Measurements from ENCODE around the gene EYA2. TPM values are rescaled to one million over a fixed set of nuclear protein-coding genes. Genes with fewer than 3 reads are reported as not detected.

EYA2 gene
- total and polyA plus RNA-seq, 2 donors (not counting 3 experiments of a cell fraction or from before 2014, with no cell fraction given), result not detected

DNA sequence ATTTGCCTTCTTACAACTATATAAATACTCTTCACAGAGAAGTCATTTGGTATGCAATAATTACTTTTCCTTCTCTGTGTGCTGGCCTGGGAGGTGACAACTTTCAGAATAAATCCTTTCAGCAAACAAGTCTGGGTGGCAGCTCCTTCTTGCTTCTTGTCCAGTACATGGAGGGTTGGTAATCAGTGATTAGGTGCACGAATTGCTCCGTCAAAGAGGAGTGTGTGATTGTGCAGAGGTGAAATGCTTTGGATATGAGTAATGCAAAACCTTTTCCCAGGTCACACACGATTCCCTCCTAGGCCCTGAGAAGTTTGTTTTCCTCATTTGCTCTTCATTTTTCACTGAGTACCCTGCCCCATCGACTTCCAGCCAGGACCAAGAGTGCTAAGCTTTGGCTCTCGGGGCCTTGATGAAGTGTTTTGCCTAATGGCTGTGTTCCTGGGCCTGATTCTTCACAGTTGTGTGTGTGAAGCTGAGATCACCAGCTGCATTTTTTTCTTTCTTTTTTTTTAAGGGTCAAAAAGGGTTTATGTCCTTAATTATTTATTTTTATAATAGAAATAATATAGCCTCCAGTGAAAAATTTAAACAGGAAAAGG, 245.4 kb downstream of the EYA2 start:
- Histone ChIP-seq H3K4me3 (replicated peaks in 1 of 3; ENCODE audit: insufficient read depth in 1 of 3, low read depth in 1 of 3, low read length in 3 of 3) (no peak overlapping the region), H3K4me1 (ENCODE audit: control insufficient read depth, extremely low read depth, insufficient read depth, low read length) (no peaks in the 10 kb centered on the region), H2AFZ (ENCODE audit: low read depth, low read length) (no peak overlapping the region), H3K36me3 (ENCODE audit: control insufficient read depth in 2 of 2, extremely low read depth in 1 of 2, insufficient read depth in 2 of 2, low read length in 2 of 2) (no peaks in the 10 kb centered on the region), H4K20me1 (replicated peaks; ENCODE audit: control insufficient read depth, extremely low read depth, insufficient read depth, low read length) (no peaks in the 10 kb centered on the region), H3K9me3 (replicated peaks; ENCODE audit: control insufficient read depth, insufficient read depth, low read length) (no peaks in the 10 kb centered on the region), H3K9me1 (replicated peaks; ENCODE audit: control insufficient read depth, extremely low read depth, insufficient read depth, low read length) (no peaks in the 10 kb centered on the region), H3K79me2 (ENCODE audit: control insufficient read depth, insufficient read depth, low read length) (no peaks in the 10 kb centered on the region), H3K27ac (ENCODE audit: insufficient read depth, low read depth, low read length) (no peak overlapping the region), H3K4me2 (ENCODE audit: insufficient read depth, low read length) (no peak overlapping the region), H3K9ac (replicated peaks; ENCODE audit: extremely low read depth, insufficient read depth, low read length) (no peak overlapping the region), H3K27me3 (ENCODE audit: control insufficient read depth in 2 of 2, insufficient read depth in 2 of 2, low read length in 2 of 2) (no peaks in the 10 kb centered on the region)
- FAIRE-seq (no peak), DNase-seq (ENCODE audit: low read depth, low spot score) (no peak)
- intact Hi-C loops (cut with micrococcal nuclease) (no loop called here), dilution Hi-C loops (cut with MboI; ENCODE audit: extremely low pct_ligation_motif_present, low sequenced_read_pairs) (no loop called here)
- ChIA-PET CTCF (interaction anchor here (1.5 kb wide), 1 partner anchor 11 kb away, joined by 3 read pairs; no protein-coding TSS in a partner anchor), POLR2A (no interaction called here)
- no TSS peak for BruUV-seq (replicated peaks)
- TF ChIP-seq POLR2A (IDR thresholded peaks at IDR 0.05; ENCODE audit: low read depth, low read length) (no peak), POLR2AphosphoS5 (IDR thresholded peaks at IDR 0.05; ENCODE audit: insufficient read depth, low read depth, low read length) (no peak), MAX (IDR thresholded peaks at IDR 0.05; ENCODE audit: insufficient read depth, insufficient read length) (no peak), FOS (IDR thresholded peaks at IDR 0.05; ENCODE audit: borderline replicate concordance, insufficient read depth, low read length) (no peak), GATA2 (IDR thresholded peaks at IDR 0.05; ENCODE audit: insufficient read depth, insufficient read length, low read depth, low read length) (no peak), MYC (IDR thresholded peaks at IDR 0.05; ENCODE audit: low read depth, low read length) (no peak), EZH2 (IDR thresholded peaks at IDR 0.05; ENCODE audit: borderline replicate concordance, low read depth, low read length, severe bottlenecking) (no peak), CTCF (IDR thresholded peaks at IDR 0.05; ENCODE audit: extremely low read depth in 1 of 2, insufficient read depth in 1 of 2, low read depth in 1 of 2, low read length in 2 of 2) (no peak), JUN (IDR thresholded peaks at IDR 0.05; ENCODE audit: borderline replicate concordance, insufficient read depth, insufficient read length, low read depth) (no peak)

All from endothelial cell of umbilical vein (primary cell).